Measurements from ENCODE around the gene KCNQ1.

KCNQ1 gene

GRCh38 chr11:2728663-2729332 lies 284.0 kb downstream of the KCNQ1 start:
- DNase-seq: no peak

- no peak for DNase-seq
These were observed 285.0 kb downstream of the KCNQ1 start for GRCh38 chr11:2729841-2730240.

DNA sequence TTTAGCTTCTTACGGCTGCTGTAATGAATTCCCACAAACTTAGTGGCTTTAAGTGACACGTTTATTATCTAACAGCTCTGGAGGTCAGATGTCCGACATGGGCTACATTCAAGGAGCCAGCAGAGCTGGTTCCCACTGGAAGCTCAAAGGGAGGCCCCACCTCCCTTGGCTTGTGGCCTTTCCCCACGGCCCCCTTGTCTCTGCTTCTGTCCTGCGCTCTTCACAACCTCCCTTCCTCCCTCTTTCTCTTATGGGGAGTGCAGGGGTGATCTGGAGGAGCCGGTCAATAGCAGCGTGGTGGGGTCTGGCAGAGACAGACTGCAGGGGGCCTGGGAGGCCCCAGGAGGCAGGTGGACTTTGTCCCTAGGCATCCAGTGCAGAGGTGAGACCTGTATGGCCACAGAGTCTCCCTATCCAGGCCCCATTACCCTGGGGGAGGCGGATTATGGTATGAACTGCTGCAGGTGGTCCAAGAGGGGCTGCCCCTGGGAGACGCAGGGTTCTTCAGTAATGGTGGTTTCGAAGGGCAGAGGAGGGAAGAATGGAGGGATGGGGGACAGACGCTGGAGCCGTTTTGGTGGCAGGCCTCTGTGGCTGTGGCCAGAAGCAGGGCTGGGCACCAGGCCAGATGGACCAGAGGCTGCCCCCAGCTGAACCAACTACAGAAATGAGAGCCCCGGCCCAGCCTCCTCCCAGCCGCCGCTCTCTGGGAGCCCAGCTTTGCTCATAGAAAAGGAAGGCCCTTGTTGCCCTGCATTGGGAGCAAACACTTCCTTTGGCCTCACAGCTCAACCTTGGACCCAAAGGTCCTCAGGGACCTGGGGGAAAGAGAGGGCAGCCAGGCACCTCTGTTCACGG lies 285.7 kb downstream of the KCNQ1 start:
- DNase-seq: no peak

- no peak for DNase-seq
These were observed 286.6 kb downstream of the KCNQ1 start for GRCh38 chr11:2731130-2732125.

DNA sequence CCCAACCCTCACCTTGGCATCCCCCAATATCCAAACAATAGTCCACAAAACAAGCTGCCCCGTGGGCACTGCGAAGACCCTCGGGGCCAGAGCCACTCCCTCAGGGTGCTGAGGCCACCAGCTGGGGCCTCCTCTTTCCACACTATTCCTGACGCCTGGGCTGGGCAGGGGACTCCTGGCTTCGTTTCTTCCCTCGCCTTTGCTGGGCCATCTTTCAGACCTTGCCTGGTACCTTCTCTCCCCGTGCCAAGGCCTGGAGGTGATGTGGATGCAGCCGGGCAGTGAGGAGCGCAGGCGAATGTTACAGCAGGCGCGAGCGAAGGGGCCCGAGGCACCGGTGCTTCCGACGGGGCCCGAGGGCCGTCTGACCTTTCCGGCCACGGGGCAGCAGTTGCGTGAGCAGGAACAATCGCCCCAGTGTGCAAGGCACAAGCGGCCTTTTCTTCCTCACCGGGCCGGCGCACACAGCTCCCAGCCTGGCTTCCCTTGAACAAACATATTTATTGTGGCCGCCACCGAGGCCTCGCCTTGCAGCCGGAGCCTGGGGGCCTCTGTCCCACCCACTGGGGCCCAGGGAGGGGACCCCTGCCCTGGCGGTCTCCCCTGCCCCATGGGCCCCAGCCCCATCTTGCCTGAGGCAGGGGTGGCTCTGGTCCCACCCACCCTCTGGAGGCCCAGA lies 287.6 kb downstream of the KCNQ1 start:
- no peak for DNase-seq

DNA sequence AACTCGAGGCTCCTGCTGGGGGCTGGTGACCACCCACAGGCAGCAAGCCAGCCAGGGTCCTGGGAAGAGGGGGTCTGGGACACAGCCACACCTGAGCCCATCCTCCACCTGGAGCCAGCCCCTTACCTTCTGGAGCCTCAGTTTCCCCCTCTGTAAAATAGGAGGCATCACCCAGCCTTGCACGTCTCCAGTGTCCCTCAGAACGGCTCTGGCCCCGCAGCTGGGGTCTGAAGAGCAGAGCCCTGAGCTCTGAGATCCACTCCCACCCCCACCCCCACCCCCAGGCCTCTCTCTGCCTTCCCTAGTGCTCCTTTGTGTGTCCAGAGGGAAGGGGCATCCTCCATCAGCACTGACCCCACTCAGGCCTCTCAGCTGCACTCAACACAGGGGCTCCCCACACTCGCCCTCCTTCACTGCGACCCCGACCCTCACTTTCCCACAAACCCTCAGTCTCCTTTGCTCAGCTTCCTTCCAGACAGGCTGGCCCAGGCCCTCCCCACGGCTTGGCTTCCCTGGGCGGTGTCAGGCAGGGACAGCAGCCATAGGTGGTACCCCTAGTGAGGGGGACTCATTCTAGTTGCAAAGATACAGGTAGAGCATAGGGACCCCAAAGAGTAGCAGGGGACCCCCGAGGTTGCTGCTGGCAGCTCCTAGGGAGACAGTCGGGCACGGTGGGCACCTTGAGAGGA lies 288.3 kb downstream of the KCNQ1 start:
- DNase-seq: no peak

DNA sequence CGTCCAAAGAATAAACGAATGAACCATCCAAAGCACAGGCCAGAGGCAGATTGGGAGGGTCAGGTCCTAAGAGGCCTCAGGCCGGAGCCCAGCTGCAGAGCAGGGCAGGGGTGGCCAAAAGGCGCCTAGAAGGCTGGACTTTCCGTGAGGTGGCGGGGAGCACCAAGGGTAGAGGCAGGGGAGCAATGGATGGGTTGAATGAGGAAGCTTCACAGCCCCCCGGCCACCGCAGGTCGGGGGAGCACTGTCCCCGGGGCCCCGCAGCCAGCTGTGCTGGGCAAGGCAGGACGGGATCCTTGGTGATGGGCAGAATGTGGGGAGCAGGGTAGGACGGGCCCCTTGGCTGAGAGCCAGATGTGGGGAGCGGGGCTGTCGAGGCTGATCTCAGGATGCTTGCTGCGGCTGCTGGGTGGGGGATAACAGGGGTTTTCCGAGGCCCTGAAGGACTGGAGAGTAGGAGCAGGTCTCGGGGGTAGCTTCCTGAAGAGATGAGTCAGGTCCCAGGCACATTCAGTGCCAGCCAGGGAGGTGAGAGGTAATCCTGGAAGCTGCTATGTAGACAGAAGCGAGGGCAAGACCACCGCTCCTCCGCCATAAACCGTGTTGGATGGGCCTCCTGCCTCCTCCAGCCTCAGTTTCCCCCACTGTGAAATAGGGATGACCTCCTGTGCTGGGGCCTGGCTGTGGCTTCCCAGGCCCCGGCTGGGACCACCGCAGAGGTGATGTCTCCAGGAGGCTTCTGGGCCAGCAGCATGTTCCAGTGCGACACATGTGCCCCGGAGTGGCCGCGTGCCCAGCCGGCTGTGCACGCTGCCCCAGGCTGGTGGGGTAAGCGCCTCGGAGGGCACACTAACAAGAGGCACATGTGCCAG lies 289.6 kb downstream of the KCNQ1 start:
- no peak for DNase-seq

DNA sequence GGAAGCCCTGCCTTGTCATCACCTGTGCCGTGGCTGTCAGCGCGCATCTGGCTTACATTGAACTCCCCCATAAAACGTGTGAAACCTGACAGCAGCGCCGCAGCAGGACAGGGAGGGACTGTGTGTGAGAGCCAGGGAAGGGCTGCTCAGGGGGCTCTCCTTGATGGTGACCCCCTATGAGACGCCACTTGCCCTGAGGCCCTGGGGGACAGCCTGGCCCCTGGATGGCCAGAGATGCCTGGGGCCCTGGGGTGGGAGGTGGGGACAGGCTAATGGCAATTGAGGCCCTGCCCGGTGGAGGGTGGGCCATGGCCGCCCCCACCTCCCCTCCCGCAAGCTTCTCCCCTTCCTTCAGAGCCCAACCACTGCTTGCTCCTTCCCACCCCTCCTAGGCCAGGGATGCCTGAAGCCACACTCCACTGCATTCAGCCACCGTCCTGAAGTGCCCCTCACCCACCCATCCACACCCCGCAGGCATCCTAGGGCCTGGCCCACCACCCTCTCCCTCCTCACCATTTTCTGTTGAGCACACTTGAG lies 290.3 kb downstream of the KCNQ1 start:
- DNase-seq: no peak

DNA sequence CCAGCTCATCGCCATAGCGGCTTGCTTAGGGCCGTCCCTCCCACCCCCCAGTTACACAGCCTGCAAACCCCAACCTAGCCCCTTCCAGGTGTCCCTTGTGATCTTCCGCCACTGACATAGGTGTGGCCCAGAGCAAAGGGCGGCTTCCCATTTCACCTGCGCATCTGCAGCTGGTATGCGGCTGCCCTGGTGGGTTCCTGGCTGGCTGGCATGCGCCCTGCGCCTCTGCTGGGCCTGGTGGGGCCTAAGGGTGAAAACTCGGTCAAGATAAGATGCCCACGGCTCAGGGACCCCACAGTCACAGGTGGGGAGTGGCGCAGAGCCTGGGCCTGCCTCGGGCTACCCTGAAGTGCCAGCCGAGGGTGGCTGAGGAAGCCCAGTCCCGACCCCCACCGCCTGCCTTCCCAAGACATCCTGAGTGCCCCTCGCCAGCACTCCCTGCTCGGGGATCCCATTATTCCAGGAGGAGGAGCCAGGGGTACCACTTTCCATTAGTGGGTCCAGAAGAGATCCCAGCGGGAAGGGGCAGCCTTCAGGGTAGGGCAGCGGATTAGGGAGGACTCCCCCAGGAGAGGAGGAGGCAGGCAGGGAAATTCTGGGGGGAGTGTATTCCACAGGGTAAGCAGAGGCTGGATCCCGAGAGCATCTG lies 291.9 kb downstream of the KCNQ1 start:
- no peak for DNase-seq

DNA sequence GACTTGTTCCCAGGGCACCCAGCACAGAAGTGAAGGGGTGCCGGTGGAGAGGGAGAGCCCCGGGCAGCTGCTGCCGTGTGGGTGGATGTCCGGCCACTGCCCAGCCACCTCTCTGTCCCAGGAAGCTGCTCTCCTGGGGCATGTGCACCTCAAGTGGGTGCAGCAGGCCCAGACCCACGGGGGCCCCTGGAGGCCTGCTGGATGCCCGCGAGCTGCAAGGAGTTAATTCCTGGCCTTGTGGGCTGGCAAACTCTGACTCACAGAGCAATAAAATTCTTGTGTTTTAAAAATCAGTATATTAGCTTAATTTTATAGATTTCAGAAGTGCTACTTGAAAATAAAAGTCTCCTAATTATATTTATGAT lies 292.4 kb downstream of the KCNQ1 start:
- DNase-seq: no peak

DNA sequence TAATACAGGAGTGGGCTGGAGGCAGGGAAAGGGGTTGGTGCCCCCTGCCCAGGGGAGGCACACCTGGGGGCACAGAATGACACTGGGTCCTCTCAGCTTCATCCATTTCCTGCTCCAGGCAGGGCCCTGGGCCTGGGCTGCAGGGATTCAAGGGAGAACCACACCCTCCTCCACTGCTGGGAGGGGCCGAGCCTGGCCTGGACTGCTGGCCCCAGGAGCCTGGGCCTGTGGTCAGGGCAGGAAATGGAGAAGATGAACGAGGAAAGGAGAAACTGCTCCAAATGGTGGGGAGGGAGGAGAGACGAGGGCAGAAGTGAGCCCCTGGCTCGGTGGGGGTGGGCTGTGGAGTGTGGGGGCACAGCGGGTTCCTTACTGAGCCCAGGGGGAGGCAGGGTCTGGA lies 293.1 kb downstream of the KCNQ1 start:
- no peak for DNase-seq

GRCh38 chr11:2738551-2739431 lies 294.0 kb downstream of the KCNQ1 start:
- no peak for DNase-seq

GRCh38 chr11:2739531-2740274 lies 294.9 kb downstream of the KCNQ1 start:
- DNase-seq: no peak

DNA sequence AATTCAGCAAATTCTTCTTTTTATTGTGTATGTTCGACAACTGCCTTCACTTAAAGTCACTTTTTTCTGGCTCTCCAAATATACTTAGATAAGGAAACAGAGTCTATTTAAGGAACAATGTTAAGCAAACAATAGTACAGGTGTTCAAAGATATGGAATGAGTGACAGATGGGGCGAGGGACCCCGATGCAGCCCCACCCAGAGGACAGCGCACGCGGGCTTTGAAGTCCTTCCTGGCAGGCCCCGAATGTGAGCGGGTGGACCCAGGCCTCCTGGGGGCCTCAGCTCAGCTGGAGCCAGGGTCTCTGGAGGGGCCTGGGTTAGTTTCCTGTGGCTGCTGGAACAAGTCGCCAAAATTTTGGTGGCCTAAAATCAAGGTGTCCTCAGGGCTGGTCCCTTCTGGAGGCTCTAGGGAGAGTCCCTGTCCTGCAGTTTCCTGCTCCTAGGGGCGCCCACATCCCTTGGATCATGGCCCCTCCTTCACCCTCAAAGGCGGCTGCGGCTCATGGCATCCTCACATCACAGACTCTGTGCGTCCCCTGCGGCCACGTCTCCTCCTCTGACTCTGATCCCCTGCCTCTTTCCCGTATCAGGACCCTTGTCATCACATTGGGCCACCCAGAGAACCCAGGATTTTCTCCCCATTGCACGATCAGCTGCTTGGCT lies 295.6 kb downstream of the KCNQ1 start:
- no peak for DNase-seq

GRCh38 chr11:2741006-2741376 lies 296.2 kb downstream of the KCNQ1 start:
- no peak for DNase-seq

- no peak for DNase-seq
These were observed 296.7 kb downstream of the KCNQ1 start for GRCh38 chr11:2741377-2742131.

GRCh38 chr11:2742201-2742600 lies 297.4 kb downstream of the KCNQ1 start:
- no peak for DNase-seq
